HG03159 (cell line): ENCODE data around the gene HEPACAM2.

ENCODE experiments used
- ATAC-seq: cut with Tn5 transposase; IDR thresholded peaks from one replicate; pipeline ENCODE4 v1.9.1; 2021; ENCODE audit warnings: mild to moderate bottlenecking, moderate library complexity; ENCODE audit not compliant: unreplicated experiment

Gene HEPACAM2

GRCh38 chr7:93226310-93226709 is at the start of gene HEPACAM2:
Gene HEPACAM2 (minus strand): TSS chr7:93226469.
- ATAC-seq, result no peak

- ATAC-seq, result no peak
These were observed 39.0 kb upstream of the HEPACAM2 start for GRCh38 chr7:93265220-93265619.

GRCh38 chr7:93262535-93262934 is 36.3 kb upstream of the HEPACAM2 start:
- no peak for ATAC-seq

GRCh38 chr7:93258661-93259060 is 32.4 kb upstream of the HEPACAM2 start:
- no peak for ATAC-seq

- ATAC-seq, result no peak
These were observed 23.4 kb upstream of the HEPACAM2 start for GRCh38 chr7:93249491-93250148.

- no peak for ATAC-seq
These were observed 19.5 kb upstream of the HEPACAM2 start for GRCh38 chr7:93245525-93246432.

- no peak for ATAC-seq
These were observed 15.8 kb upstream of the HEPACAM2 start for GRCh38 chr7:93242106-93242505.

- no peak for ATAC-seq
These were observed 13.6 kb upstream of the HEPACAM2 start for GRCh38 chr7:93239824-93240223.

- no peak for ATAC-seq
These were observed 12.5 kb upstream of the HEPACAM2 start for GRCh38 chr7:93238748-93239147.

- ATAC-seq, result no peak
These were observed 11.9 kb upstream of the HEPACAM2 start for GRCh38 chr7:93238131-93238530.

GRCh38 chr7:93235541-93235940 is 9.3 kb upstream of the HEPACAM2 start:
- ATAC-seq, result no peak

GRCh38 chr7:93232673-93233018 is 6.4 kb upstream of the HEPACAM2 start:
- ATAC-seq, result no peak

- peak; percentile 99 for ATAC-seq
These were observed 5.8 kb upstream of the HEPACAM2 start, which contains the start of gene VPS50 for GRCh38 chr7:93231799-93232672. Gene VPS50 (plus strand): TSS chr7:93232366. CDS start chr7:93232468, 102 bp downstream.

- ATAC-seq, result no peak
These were observed 5.0 kb upstream of the HEPACAM2 start for GRCh38 chr7:93231259-93231658.

- ATAC-seq, result peak; percentile 25
These were observed 2.0 kb upstream of the HEPACAM2 start for GRCh38 chr7:93228302-93228701.

- ATAC-seq, result no peak
These were observed 6.4 kb downstream of the HEPACAM2 start for GRCh38 chr7:93219868-93220267.

GRCh38 chr7:93218997-93219827 is 7.1 kb downstream of the HEPACAM2 start:
- no peak for ATAC-seq

- no peak for ATAC-seq
These were observed 13.4 kb downstream of the HEPACAM2 start for GRCh38 chr7:93212881-93213280.

GRCh38 chr7:93211228-93211818 is 14.9 kb downstream of the HEPACAM2 start:
- no peak for ATAC-seq

GRCh38 chr7:93205046-93205445 is 21.2 kb downstream of the HEPACAM2 start:
- ATAC-seq, result no peak
